ENCODE results near the gene NMUR1.

DNA sequence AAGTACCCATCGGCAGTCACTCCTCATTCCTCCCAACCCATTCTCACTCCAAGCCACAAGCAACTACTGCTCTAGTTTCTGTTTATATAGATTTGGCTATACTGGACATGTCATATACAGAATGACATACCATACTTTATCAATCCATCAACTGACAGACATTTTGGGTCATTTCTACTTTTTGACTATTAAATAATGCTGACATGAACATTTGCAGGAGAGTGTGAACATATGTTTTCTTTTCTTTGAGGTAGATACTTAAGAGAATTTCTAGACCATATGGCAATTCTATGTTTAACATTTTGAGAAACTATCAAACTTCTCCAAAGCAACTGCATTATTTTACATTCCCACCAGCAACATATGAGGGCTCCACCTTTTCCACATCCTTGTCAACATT lies 32.6 kb downstream of the NMUR1 start:
- TF ChIP-seq, protein P1, sequence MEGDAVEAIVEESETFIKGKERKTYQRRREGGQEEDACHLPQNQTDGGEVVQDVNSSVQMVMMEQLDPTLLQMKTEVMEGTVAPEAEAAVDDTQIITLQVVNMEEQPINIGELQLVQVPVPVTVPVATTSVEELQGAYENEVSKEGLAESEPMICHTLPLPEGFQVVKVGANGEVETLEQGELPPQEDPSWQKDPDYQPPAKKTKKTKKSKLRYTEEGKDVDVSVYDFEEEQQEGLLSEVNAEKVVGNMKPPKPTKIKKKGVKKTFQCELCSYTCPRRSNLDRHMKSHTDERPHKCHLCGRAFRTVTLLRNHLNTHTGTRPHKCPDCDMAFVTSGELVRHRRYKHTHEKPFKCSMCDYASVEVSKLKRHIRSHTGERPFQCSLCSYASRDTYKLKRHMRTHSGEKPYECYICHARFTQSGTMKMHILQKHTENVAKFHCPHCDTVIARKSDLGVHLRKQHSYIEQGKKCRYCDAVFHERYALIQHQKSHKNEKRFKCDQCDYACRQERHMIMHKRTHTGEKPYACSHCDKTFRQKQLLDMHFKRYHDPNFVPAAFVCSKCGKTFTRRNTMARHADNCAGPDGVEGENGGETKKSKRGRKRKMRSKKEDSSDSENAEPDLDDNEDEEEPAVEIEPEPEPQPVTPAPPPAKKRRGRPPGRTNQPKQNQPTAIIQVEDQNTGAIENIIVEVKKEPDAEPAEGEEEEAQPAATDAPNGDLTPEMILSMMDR (IDR thresholded peaks at IDR 0.05), result no peak
- TF ChIP-seq POLR2A (IDR thresholded peaks at IDR 0.05), result no peak

All from testis (tissue), 2 donors.